ACHN (cell line): Measurements from ENCODE around the gene ART4.
A peak's percentile ranks its signal among the peaks of the same experiment; 100 is the strongest.

Source experiments
- DNase-seq: peaks from one replicate; pipeline ENCODE4 v3.0.0-alpha.2; 2015
- in situ Hi-C: cut with HindIII; loops from 2 replicates; pipeline ENCODE4 v1.10.0; 2017; ENCODE audit warnings: low sequenced_read_pairs, low pct_ligation_motif_present, low pct_unique_long_range_greater_than_20kb

The ART4 gene

DNA sequence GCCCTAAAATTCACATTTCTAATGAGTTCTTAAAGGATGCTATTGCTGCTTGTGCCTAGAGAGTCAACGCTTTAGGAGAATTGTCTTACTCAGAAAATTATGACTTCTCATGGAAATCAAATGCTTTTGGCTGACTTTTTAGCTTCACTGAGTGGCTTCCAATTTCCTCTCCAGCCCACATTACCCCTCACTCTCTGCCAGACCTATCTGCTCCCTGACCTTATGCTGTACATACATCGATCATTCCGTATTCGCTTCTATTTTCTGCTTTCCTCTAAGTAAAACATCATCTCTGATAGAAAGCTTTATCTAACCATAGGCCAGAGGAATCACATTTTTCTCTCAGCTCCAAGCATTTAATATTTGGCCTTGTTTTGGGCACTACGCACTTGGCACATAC, 16.8 kb downstream of the ART4 start:
- DNase-seq = no peak
- in situ Hi-C loops = no loop called here

DNA sequence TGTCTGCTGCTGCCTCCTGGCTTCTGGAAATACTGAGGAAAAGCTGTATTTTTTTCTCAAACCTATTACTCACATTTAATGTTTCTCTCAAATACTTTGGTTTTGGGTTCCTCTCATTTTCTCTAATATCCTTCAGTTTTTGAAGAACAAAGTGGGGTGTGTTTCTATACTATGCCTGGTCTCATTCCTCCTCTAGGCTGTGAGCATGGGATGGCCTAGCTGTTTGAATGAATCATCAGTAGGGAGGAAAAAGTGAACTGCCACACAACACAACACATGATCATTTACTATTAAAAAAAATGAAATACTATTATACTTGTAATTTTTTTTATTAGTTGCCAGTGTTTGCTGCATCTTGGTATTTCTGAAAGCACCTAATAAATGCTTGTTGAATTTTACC, 18.1 kb downstream of the ART4 start:
- in situ Hi-C loops = no loop called here
- no peak for DNase-seq

DNA sequence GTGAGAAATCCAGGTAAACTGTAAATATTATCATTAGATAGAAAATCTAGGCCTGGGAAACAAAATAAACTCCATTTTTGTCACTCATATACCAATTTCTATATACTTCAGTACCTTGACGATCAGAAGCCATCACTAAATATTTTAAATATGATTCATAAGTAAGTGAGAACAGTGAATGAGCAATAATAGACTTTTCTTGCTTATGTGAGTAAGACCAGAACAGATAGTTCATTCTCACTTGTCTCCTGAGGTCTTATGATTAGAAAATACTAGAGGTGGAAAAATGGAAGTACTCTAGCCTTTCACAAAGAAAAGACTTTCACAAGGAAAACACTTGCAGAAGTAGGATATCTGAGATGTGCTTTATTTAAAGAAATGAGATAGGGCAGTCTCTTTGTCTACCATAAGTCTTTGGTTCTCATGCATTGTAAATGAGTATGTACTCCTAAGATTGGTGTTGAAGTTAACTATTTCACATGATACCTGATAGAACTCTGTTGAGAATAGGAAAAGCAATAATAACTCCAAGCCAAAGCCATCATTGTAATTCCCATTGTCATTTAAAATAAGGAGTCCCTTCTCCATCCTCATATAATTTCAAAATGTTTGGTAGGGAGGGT, 19.2 kb downstream of the ART4 start:
- in situ Hi-C loops = no loop called here
- DNase-seq = no peak

DNA sequence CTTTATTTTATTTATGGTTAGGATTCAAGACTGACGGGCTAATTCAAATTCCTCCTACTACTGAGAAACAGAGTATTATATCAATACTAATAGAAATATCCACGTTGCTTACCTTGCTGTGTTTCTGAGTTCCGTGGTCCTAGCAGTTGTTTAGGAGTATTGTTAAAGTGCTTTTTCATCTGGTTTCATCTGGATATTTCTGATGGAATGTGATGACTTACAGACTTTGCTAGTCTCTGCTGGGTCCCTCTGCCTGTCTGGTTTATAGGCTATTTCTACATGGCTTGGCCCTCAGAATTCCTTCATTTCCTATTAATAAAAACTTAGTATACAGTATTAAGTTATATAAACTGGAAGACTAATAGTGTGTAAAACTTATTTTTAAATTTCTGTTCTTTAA, 29.3 kb downstream of the ART4 start, which contains the start of gene SMCO3:
SMCO3 (minus strand) TSS at position 169 of the 400 bp plus-strand sequence. CDS start 7,502 bp downstream, outside the sequence.
- no peak for DNase-seq
- in situ Hi-C loops = no loop called here

DNA sequence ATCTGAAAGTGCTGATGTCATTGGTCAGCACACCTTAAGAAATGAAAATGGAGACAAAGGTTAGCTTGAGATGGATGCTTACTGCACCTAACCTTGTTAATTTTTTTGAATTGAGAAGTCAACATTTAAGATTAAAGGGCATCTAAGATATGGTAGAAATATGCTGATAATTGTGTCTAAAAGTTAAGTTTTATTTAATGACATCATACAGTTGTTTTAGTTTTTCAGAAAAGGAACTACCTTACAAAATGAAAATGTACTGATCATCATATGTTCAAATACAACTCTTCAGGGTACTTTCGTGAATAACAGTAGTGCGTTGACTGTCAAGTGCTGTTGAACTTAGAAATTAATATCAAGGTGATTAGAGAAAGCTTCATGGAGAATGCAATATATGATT, 31.8 kb downstream of the ART4 start:
- no peak for DNase-seq
- in situ Hi-C loops = no loop called here

DNA sequence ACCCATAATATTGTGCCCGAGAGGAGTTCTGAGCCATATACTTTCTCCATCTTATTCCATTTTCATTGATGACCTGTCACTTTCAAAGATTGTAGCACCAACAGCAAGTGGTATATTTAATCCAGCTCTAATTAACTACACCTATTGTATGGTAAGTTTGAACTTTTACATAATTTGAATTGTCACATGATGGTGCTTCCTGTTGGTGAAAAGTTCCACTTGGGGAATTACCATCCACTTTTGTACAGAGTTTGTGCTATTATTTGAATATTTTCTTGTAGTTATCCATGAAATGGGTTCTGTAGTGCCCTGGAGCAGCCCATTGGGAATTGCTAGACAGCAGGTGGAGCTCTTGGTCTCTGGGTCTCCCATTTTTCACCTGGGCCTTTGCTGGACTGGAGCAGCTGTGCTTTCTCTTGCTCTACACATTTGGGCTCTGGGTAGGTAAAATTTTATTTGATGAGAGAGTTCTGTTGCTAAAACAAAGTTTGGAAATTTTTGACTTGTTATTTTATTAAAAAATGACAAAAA, 32.3 kb downstream of the ART4 start:
- peak; percentile 67 for DNase-seq
- in situ Hi-C loops = no loop called here

DNA sequence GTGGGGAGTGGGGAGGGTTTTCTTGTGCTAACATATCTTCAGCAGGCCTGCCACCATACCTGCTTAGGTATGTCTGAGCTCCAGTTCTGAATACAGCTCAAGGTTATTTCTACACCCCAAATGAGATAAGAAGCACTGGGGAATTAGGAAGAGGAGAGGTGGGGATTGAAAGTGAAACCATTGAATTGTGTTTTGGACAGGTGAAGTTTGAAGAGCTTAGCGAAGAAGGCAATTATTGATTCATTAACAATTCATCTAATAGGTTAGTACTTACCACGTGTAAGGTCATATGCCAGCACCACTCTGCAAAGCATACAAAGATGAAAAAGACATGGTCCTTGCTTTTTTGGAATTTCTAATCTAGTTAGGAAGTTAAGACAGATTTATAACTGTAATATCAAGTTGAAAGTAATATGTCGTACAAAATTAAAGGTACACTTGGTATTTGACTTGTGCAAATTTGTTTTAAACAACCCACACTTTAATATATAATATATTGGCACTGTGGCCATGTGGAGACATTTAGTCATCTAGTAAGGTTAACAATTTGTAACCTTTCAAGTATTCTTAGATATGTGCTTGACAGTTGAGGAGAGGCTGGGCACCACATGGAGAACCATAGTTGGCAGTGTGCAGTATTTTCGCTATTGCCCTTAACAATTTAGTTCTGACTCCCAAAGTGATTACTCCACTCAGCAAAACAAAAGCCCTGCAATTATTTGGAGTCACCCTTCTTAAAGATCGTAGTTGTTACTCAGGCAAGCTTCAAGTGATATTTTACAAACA, 33.0 kb downstream of the ART4 start:
- in situ Hi-C loops = no loop called here

DNA sequence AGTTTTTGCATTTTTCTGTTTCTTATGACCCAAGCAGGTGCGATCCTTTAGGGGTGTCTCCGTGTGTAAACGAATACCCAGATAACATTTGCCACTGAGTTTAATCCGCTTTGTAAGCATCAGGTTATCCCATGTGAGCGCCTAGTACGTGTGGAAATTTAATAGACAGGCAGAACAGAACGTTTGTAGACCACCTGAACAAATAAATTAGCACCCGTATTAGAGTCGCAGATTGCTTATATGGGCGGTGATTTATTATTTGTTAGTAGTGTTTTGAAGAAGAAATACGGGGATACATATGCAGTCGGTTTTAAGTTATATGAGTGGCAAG, 39.5 kb downstream of the ART4 start:
- in situ Hi-C loops = no loop called here
- DNase-seq = no peak

More for the DNA sequence above, 33.0 kb downstream of the ART4 start:
- DNase-seq = no peak

DNA sequence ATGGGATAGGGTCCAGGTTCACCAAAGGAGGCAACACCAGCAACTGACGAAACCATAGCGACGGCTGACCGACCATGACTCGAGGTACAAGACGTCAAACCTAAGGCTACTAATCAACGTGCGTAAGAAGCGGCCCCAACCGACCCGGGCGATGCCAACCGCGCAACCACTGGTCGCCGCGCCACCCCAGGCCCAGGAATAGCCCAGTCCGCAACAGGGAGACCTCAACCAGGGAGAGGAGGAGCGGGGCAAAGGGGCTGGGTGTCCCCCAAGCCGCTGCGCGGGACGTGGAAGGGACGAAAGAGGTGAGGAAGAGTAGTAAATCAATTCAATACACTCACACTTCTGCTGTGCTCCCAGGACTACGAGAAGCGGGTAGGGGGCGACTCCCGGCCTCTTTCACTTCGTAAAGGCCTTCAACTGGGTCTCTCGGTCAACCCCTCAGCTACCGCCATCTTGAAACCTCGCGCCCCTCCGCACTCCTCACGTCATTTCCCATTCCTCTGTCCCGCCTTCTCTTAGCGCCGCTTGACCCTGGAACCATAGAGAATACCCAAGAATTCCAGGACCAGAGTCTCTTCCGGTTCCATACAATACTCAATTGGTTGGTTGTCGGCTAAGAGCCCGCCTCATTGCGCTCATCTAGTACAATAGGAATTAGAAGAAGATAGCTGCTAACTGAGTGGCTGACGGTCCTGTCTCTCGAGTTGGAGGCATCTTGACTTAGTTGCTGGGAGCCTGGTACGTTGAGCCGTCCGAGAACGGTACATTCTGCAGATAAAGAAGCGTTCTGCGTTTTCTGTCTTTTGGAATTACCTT, 40.1 kb downstream of the ART4 start, which contains the start of the genes C12orf60 and WBP11:
C12orf60 (plus strand) TSS at position 660 of the 819 bp plus-strand sequence. CDS start 19,266 bp downstream, outside the sequence.
WBP11 (minus strand) TSS at position 468 of the 819 bp plus-strand sequence. CDS start 2,095 bp downstream, outside the sequence.
- peak; percentile 100 for DNase-seq
- in situ Hi-C loops = no loop called here

DNA sequence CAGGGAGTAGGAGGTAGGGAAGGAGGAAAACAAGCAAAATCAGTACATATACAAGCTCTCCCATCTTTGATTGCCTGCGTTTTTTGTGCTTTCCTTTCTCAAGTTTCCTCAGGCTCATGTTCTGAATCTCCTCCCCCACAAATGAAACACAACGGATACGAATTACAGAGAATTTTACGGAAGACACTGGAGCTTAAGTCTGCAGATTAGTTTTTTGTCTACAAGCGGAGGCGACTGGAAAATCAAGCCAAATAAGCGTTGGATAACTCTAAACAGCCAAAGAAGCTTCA, 40.7 kb downstream of the ART4 start:
- no peak for DNase-seq
- in situ Hi-C loops = no loop called here

DNA sequence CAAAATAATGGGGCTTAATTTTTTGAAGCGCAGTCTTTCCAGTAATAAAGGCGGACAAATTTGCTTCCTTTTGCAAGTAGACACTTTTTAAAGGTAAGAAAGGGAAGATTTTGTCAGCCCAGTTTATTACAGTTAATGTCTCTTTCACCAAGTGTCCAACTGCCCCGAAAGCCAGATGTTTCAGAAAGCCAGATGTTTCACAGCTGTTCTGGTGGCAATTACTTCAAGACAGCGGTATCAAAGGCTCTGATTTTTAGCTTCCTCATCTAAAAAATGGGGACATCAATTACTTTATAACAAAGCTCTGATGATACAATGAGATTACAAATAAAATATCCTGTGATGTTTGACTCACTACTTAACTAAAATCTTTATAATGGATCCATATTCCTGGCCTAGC, 41.1 kb downstream of the ART4 start:
- in situ Hi-C loops = no loop called here
- no peak for DNase-seq

DNA sequence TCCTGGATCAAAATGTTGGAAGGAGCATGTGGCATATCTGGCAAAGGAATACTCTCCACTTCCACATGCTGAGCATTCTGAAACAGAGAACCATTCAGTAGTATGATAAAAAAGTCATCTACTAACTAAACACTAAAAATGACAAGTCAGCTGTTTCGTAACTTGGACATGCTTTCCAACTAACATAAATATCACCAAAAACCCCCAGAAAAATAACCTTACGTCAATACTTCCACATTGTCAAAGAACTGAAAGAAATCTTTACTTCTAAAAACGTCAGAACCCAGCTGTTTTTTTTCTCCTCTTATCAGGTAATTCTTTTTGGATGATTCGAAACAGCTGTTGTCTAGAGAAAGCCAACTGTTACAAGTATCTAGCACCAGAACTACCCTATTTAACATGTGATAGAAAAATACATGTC, 48.3 kb downstream of the ART4 start:
- DNase-seq = no peak
- in situ Hi-C loops = no loop called here

DNA sequence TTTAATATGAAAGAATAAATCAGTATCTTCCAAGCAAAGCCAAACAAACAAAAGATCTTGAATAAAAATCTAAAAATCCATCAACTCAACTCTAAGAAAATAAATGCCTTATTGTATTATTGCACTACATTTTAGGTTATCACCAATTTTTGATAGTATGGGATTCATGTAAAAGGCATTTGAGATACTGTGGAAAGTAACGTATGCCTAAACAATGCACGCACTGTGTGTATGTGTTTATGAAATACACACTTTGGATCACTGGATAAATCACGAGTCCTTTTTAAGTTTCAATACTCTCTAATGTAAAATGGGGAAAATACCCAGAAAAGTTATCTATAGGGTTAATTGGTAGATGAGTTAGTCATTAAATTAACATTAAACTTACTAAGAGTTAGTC, 57.8 kb downstream of the ART4 start:
- no peak for DNase-seq
- in situ Hi-C loops = no loop called here

DNA sequence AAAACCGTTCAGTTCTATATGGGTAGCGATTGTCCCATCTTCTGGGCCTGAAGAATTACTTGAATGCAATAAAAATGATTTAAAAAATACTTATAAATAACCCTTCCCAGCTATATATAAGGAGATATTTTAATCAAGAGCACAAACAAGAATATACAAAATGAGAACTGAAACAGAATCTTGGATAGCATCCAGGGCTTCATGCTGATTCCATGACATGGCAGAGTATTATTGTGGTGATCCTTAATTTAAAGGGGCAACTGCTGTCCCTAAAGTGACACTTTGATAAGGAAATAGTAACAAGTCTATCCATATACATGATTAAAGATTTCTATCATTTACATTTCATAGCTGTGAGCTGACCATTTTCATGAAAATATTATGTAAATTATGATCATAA, 58.9 kb downstream of the ART4 start:
- DNase-seq = no peak
- in situ Hi-C loops = no loop called here

DNA sequence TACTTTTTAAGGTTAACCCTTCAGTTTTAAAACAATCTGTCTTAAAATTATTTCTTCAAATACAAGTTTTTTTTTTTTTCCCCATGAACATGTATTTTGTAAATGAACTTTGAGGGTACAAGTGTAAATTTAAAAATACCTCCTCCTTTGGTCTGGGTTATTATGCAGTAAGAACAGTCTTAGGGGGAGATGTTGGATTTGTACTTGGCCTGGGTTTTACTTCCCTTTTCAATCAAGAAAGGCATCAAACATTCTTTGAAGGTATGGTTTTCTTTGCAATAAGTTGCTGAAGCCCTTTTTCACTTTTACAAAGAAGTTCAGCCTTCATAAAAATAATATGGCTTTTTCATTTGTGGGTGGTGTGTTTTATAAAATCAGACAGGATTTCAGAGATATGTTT, 60.6 kb downstream of the ART4 start:
- DNase-seq = no peak
- in situ Hi-C loops = no loop called here

DNA sequence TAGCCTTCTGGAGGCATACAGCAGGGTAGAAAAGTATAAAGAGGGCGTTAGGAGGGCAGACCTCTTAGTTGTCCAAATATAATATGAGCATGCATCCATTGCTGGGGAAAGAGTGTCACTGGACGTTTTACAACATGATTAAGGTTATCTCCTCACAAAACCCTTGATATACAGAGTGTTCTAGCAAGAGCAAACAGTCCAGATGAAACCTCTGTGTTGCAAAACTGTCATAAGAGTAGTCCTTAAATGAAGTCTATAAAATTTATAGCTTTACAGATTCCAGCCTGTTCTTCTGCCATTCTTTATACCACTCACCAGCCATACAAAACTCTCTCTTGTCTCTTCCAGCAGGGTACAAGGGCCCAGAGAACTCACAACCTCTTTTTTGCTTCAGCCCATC, 61.8 kb downstream of the ART4 start:
- no peak for DNase-seq
- in situ Hi-C loops = no loop called here

DNA sequence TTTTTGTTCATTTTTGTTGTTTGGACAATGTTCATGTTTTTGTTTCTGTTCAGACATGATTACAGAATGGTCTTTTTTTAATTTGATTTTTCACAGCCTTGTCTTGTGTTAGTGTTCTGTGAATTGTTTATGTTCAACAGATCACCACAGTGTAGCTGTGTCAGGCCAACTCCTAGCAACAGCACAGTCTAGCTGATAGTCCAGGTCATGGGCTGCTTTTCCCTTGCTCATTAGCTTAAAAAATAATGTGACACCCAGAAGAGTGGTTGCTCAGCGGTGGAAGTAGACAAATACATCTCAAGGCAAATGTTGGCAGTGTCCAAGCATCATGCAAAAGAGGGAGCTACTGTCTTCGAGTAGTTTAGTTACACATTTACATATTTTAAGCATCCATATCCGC, 62.5 kb downstream of the ART4 start:
- DNase-seq = no peak
- in situ Hi-C loops = no loop called here

DNA sequence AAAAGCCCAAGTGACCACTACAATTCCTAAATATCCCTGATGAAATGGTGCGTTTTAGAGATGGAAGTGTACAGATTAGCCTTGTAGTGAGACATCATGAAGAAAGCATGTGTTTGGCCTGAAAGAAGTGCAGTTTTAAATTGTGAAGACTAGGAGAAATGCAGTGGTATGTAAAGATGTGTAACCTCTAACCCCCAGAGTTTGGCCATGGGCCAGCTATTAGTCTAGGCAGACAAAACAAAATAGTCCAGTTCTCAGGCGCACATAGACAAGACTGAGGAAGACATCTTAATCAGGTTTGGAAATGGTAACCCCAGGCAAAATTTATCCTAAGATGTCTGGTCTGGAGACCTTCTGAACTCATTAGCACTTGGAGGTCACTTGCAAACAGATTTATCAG, 63.5 kb downstream of the ART4 start:
- in situ Hi-C loops = no loop called here
- DNase-seq = no peak

DNA sequence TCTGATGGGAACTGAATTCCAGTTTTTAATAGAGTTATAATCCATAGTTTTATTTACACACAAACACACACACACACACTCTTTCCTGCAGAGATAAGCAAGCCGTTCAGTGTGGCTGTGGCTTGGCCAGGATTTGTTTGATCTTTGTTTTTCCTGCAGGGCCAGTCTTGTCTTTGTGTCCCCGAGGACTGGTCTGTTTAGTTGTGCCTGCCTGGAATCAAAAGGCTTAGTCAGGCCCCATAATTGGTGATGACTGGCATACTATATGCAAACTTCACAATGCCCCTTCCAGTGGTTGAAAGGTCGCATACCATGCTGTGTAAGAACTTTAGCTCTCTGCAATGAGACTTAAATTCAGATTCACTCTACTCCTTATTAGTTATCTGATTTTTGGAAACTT, 66.1 kb downstream of the ART4 start:
- in situ Hi-C loops = no loop called here
- no peak for DNase-seq
